ENCODE measurements around the gene RASSF3.

The RASSF3 gene

GRCh38 chr12:64746663-64747062, 136.4 kb downstream of the RASSF3 start:
- H3K27me3 ChIP-seq (ENCODE audit: control insufficient read depth, insufficient read depth, low read length) = no peaks in the 10 kb centered on the region
- no peak overlapping the region for H3K9ac ChIP-seq (ENCODE audit: low read depth, low read length)
- peaks cover 64% of the 10 kb centered on the region for H3K36me3 ChIP-seq (ENCODE audit: control insufficient read depth, insufficient read depth, low read length)
- no peaks in the 10 kb centered on the region for H3K4me1 ChIP-seq (ENCODE audit: control insufficient read depth, insufficient read depth, low read length)
- no peak overlapping the region for H3K27ac ChIP-seq (ENCODE audit: low read depth, low read length)
- H3K4me3 ChIP-seq (ENCODE audit: low read depth, low read length) = no peak overlapping the region
- H3K9me3 ChIP-seq (ENCODE audit: control insufficient read depth, insufficient read depth, low read length) = no peaks in the 10 kb centered on the region
